ENCODE data around the gene TMEM169. TPM values are rescaled to one million over a fixed set of nuclear protein-coding genes. Genes with fewer than 3 reads are reported as not detected.
"Not testable (repeated sequence)": the region's sequence is repeated elsewhere in the genome, so short reads cannot be mapped to it uniquely, and the experiment has no call there.

TMEM169 gene
- total RNA-seq, 2 experiments from 2014 or later, result 1.1 to 2.0 TPM

GRCh38 chr2:216132585-216132984 lies 50.9 kb downstream of the TMEM169 start:
- Mint-ChIP-seq H3K4me3 (no peak overlapping the region), H3K36me3 (peaks cover 54% of the 10 kb centered on the region), H3K27me3 (no peaks in the 10 kb centered on the region), H3K4me1 (peaks cover 34% of the 10 kb centered on the region), H3K27ac (peak overlapping the region; percentile 41), H3K9me3 (no peaks in the 10 kb centered on the region)
- POLR2A ChIA-PET, result no interaction called here
- no peak for DNase-seq
- ATAC-seq (ENCODE audit: low read depth), result no peak

- H3K27me3 Mint-ChIP-seq, result no peaks in the 10 kb centered on the region
- no peak for DNase-seq
- ATAC-seq (ENCODE audit: low read depth), result no peak
- H3K36me3 Mint-ChIP-seq, result peaks cover 55% of the 10 kb centered on the region
- POLR2A ChIA-PET, result no interaction called here
- H3K27ac Mint-ChIP-seq, result peak overlapping the region; percentile 32
- peaks cover 33% of the 10 kb centered on the region for H3K4me1 Mint-ChIP-seq
- no peaks in the 10 kb centered on the region for H3K9me3 Mint-ChIP-seq
- H3K4me3 Mint-ChIP-seq, result no peak overlapping the region
These were observed 51.7 kb downstream of the TMEM169 start for GRCh38 chr2:216133397-216133796.

GRCh38 chr2:216134958-216135541 lies 53.3 kb downstream of the TMEM169 start:
- Mint-ChIP-seq H3K27ac (peak overlapping the region; percentile 32), H3K36me3 (peaks cover 53% of the 10 kb centered on the region), H3K4me3 (no peak overlapping the region), H3K4me1 (peaks cover 31% of the 10 kb centered on the region), H3K9me3 (no peaks in the 10 kb centered on the region), H3K27me3 (no peaks in the 10 kb centered on the region)
- ATAC-seq (ENCODE audit: low read depth), result no peak
- POLR2A ChIA-PET, result interaction anchor here (0.6 to 3.3 kb wide), 3 partner anchors 15 to 69 kb away, joined by 4 to 13 read pairs (median 5); no protein-coding TSS in a partner anchor
- DNase-seq, result no peak

- peak; percentile 33 for ATAC-seq (ENCODE audit: low read depth)
- POLR2A ChIA-PET, result interaction anchor here (0.6 to 1.5 kb wide), 2 partner anchors 30 to 43 kb away, joined by 3 to 4 read pairs; no protein-coding TSS in a partner anchor
- H3K27me3 Mint-ChIP-seq, result no peaks in the 10 kb centered on the region
These were observed 58.2 kb downstream of the TMEM169 start for GRCh38 chr2:216139884-216140283.

GRCh38 chr2:216141516-216141915 lies 59.8 kb downstream of the TMEM169 start:
- H3K27ac Mint-ChIP-seq, result not testable (repeated sequence)
- peaks cover 27% of the 10 kb centered on the region for H3K36me3 Mint-ChIP-seq

More at GRCh38 chr2:216139884-216140283, 58.2 kb downstream of the TMEM169 start:
- H3K4me1 Mint-ChIP-seq, result peaks cover 28% of the 10 kb centered on the region
- DNase-seq, result no peak
- peak overlapping the region; percentile 17 for H3K27ac Mint-ChIP-seq
- peaks cover 38% of the 10 kb centered on the region for H3K36me3 Mint-ChIP-seq
- H3K9me3 Mint-ChIP-seq, result no peaks in the 10 kb centered on the region
- H3K4me3 Mint-ChIP-seq, result no peak overlapping the region

GRCh38 chr2:216142540-216142939 lies 60.8 kb downstream of the TMEM169 start:
- peak; percentile 95 for ATAC-seq (ENCODE audit: low read depth)
- POLR2A ChIA-PET, result interaction anchor here (1.0 to 1.3 kb wide), 3 partner anchors 22 to 58 kb away, joined by 3 read pairs; no protein-coding TSS in a partner anchor
- Mint-ChIP-seq H3K4me3 (peak overlapping the region; percentile 17), H3K9me3 (no peaks in the 10 kb centered on the region), H3K36me3 (peaks cover 33% of the 10 kb centered on the region), H3K4me1 (peaks cover 35% of the 10 kb centered on the region), H3K27ac (peak overlapping the region; percentile 70), H3K27me3 (no peaks in the 10 kb centered on the region)
- no peak for DNase-seq

More at GRCh38 chr2:216141516-216141915, 59.8 kb downstream of the TMEM169 start:
- ATAC-seq (ENCODE audit: low read depth); H3K27me3 Mint-ChIP-seq; H3K9me3 Mint-ChIP-seq; H3K4me3 Mint-ChIP-seq; DNase-seq: not testable (repeated sequence)
- H3K4me1 Mint-ChIP-seq, result peaks cover 27% of the 10 kb centered on the region
- POLR2A ChIA-PET, result interaction anchor here (1.5 kb wide), 1 partner anchor 32 kb away, joined by 4 read pairs; no protein-coding TSS in a partner anchor

GRCh38 chr2:216144372-216144771 lies 62.7 kb downstream of the TMEM169 start:
- no peak for DNase-seq
- peaks cover 35% of the 10 kb centered on the region for H3K4me1 Mint-ChIP-seq
- no peak overlapping the region for H3K27ac Mint-ChIP-seq
- no peaks in the 10 kb centered on the region for H3K9me3 Mint-ChIP-seq
- POLR2A ChIA-PET, result no interaction called here
- no peak for ATAC-seq (ENCODE audit: low read depth)
- no peaks in the 10 kb centered on the region for H3K27me3 Mint-ChIP-seq
- no peak overlapping the region for H3K4me3 Mint-ChIP-seq
- H3K36me3 Mint-ChIP-seq, result peaks cover 37% of the 10 kb centered on the region

- no peak for DNase-seq
- Mint-ChIP-seq H3K4me3 (no peak overlapping the region), H3K27ac (no peak overlapping the region), H3K27me3 (no peaks in the 10 kb centered on the region), H3K4me1 (peaks cover 35% of the 10 kb centered on the region), H3K36me3 (peaks cover 34% of the 10 kb centered on the region), H3K9me3 (no peaks in the 10 kb centered on the region)
- no peak for ATAC-seq (ENCODE audit: low read depth)
- POLR2A ChIA-PET, result no interaction called here
These were observed 63.1 kb downstream of the TMEM169 start for GRCh38 chr2:216144857-216145256.

- Mint-ChIP-seq H3K27ac (peak overlapping the region; percentile 31), H3K4me3 (no peak overlapping the region), H3K4me1 (peaks cover 24% of the 10 kb centered on the region), H3K36me3 (peaks cover 27% of the 10 kb centered on the region), H3K9me3 (no peaks in the 10 kb centered on the region), H3K27me3 (no peaks in the 10 kb centered on the region)
- DNase-seq, result no peak
- no peak for ATAC-seq (ENCODE audit: low read depth)
- POLR2A ChIA-PET, result no interaction called here
These were observed 64.9 kb downstream of the TMEM169 start for GRCh38 chr2:216146573-216146972.

GRCh38 chr2:216147172-216148131 lies 65.7 kb downstream of the TMEM169 start:
- DNase-seq, result no peak
- no peak overlapping the region for H3K4me3 Mint-ChIP-seq
- peaks cover 24% of the 10 kb centered on the region for H3K4me1 Mint-ChIP-seq
- H3K27me3 Mint-ChIP-seq, result no peaks in the 10 kb centered on the region
- H3K36me3 Mint-ChIP-seq, result peaks cover 29% of the 10 kb centered on the region
- no peak for ATAC-seq (ENCODE audit: low read depth)
- peak overlapping the region; percentile 57 for H3K27ac Mint-ChIP-seq
- POLR2A ChIA-PET, result no interaction called here
- H3K9me3 Mint-ChIP-seq, result no peaks in the 10 kb centered on the region

- no peaks in the 10 kb centered on the region for H3K27me3 Mint-ChIP-seq
- H3K9me3 Mint-ChIP-seq, result no peaks in the 10 kb centered on the region
- peaks cover 34% of the 10 kb centered on the region for H3K36me3 Mint-ChIP-seq
- POLR2A ChIA-PET, result no interaction called here
- H3K4me1 Mint-ChIP-seq, result peaks cover 30% of the 10 kb centered on the region
- H3K27ac Mint-ChIP-seq, result no peak overlapping the region
- DNase-seq (no peak), ATAC-seq (ENCODE audit: low read depth) (no peak)
- no peak overlapping the region for H3K4me3 Mint-ChIP-seq
These were observed 67.3 kb downstream of the TMEM169 start for GRCh38 chr2:216148983-216149382.

GRCh38 chr2:216149741-216150140 lies 68.0 kb downstream of the TMEM169 start:
- POLR2A ChIA-PET, result no interaction called here
- Mint-ChIP-seq H3K36me3 (peaks cover 39% of the 10 kb centered on the region), H3K9me3 (no peaks in the 10 kb centered on the region), H3K27me3 (no peaks in the 10 kb centered on the region), H3K4me3 (no peak overlapping the region), H3K27ac (no peak overlapping the region), H3K4me1 (peaks cover 31% of the 10 kb centered on the region)
- DNase-seq, result no peak
- ATAC-seq (ENCODE audit: low read depth), result no peak

GRCh38 chr2:216151313-216152025 lies 69.8 kb downstream of the TMEM169 start:
- H3K27me3 Mint-ChIP-seq, result no peaks in the 10 kb centered on the region
- POLR2A ChIA-PET, result no interaction called here
- peak overlapping the region; percentile 14 for H3K27ac Mint-ChIP-seq
- H3K4me3 Mint-ChIP-seq, result no peak overlapping the region
- DNase-seq, result no peak
- peaks cover 41% of the 10 kb centered on the region for H3K36me3 Mint-ChIP-seq
- H3K9me3 Mint-ChIP-seq, result no peaks in the 10 kb centered on the region
- peaks cover 28% of the 10 kb centered on the region for H3K4me1 Mint-ChIP-seq
- ATAC-seq (ENCODE audit: low read depth), result no peak
